SK-MEL-5 (cell line): Measurements from ENCODE around the gene INMT. TPM values are rescaled to one million over a fixed set of nuclear protein-coding genes. Genes with fewer than 3 reads are reported as not detected.

Experiments
- DNase-seq: peaks from one replicate; pipeline ENCODE4 v3.0.0-alpha.2; 2016; ENCODE audit warnings: low read depth, low spot score
- in situ Hi-C: cut with HindIII; loops from 2 replicates; pipeline ENCODE4 v1.10.0; 2016; ENCODE audit warnings: low sequenced_read_pairs, high pct_unique_total_duplicates, low pct_unique_long_range_greater_than_20kb
- total RNA-seq: library from RNA; depleted of rRNA; stranded (reverse); fragments of >200 nt; shearing (Covaris generic); gene quantifications from 2 replicates; pipeline ENCODE4 v1.2.3, GENCODE V29; 2014

INMT gene
- total RNA-seq, 1 experiment from 2014 or later: not detected

DNA sequence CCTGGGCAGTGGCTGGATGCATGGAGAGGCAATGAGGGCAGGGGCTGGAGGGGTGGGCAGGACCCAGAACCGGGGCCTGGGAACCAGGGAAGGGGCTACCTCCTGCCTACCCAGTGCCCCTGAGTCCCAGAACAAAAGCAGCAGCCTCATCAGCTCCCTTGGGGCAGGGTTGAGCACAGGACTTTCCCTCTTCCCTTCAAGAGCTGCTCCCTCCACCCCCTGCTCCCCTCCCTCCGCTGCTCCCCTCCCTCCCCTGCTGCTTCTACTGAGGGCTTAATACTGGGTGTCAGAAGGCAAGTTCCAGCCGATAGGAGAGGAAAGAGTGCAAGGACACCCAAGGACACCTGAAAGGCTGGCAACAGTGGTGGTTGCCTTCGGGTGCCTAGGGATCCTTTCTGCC, 28.2 kb upstream of the INMT start:
- no peak for DNase-seq
- in situ Hi-C loops: no loop called here

GRCh38 chr7:30726296-30727006, 25.5 kb upstream of the INMT start:
- in situ Hi-C loops: no loop called here
- DNase-seq: no peak

GRCh38 chr7:30727061-30727945, 24.6 kb upstream of the INMT start:
- in situ Hi-C loops: no loop called here
- no peak for DNase-seq

DNA sequence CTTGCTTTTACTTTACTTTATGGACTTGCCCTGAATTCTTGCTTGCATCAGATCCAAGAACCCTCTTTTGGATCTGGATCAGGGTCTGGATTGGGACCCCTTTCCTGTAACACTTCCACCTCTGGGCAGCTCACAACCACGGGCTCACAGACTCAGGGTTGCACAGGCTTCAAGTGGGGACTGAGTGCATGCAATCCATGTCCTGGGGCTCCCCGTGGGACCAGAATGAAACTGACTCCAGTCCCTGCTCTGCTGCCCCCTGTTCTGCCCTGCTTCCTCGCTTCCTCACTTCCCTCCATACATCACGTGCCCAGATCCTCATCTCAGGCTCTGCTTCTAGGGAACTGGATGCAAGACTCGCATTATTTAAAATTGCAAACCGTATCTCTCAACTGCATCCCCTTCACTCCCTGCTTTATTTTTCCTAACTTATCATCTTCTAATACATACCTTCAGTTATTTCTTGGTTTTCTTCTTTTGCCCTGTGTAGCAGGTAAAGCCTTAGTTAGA, 23.3 kb upstream of the INMT start:
- DNase-seq: no peak
- in situ Hi-C loops: no loop called here

DNA sequence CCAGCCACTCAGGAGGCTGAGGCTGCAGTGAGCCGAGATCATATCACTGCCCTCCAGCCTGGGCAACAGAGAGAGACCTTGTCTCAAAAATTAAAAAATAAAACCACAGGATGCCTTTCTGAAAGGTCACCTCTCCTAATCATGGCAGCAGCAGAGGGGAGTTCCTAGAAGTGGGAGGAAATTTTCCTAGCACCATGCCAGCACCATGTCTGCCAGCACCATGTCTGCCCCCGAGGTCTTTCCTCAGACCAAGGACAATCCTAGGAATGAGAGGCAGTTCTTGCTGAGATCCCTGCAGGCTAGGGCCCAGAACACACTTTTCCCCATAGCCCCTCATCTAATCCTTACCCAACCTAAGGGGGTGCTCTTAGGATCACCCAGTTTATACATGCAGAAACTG, 22.3 kb upstream of the INMT start:
- no peak for DNase-seq
- in situ Hi-C loops: no loop called here

- in situ Hi-C loops: no loop called here
- no peak for DNase-seq
These were observed 21.8 kb upstream of the INMT start for GRCh38 chr7:30730097-30730496.

- DNase-seq: no peak
- in situ Hi-C loops: no loop called here
These were observed 20.9 kb upstream of the INMT start for GRCh38 chr7:30730996-30731395.

- in situ Hi-C loops: no loop called here
- DNase-seq: no peak
These were observed 20.4 kb upstream of the INMT start for GRCh38 chr7:30731581-30731980.

GRCh38 chr7:30732606-30733005, 19.3 kb upstream of the INMT start:
- in situ Hi-C loops: no loop called here

GRCh38 chr7:30733216-30733615, 18.7 kb upstream of the INMT start:
- in situ Hi-C loops: no loop called here
- DNase-seq: no peak

More at GRCh38 chr7:30732606-30733005, 19.3 kb upstream of the INMT start:
- DNase-seq: no peak

GRCh38 chr7:30733691-30734090, 18.2 kb upstream of the INMT start:
- DNase-seq: no peak
- in situ Hi-C loops: no loop called here

GRCh38 chr7:30734497-30734896, 17.4 kb upstream of the INMT start:
- in situ Hi-C loops: no loop called here
- DNase-seq: no peak

DNA sequence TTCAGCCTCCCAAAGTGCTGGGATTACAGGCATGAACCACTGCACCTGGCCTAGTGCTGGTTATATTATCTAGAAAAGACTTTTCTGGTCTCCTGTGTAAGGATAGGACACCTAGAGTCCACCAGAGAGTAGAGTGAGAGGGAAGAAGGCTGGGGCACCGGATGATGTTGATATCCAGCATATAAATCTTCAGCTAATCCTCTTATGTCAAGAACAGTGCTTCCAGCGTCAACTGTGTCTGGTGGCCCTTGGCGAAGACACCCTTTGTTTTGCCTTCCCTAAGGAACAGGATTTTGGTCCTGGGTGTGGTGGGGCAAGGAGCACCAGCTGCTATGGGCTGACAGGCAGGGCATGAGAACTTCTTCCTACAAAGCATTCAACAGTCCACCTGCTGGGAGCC, 16.3 kb upstream of the INMT start:
- DNase-seq: no peak
- in situ Hi-C loops: no loop called here

DNA sequence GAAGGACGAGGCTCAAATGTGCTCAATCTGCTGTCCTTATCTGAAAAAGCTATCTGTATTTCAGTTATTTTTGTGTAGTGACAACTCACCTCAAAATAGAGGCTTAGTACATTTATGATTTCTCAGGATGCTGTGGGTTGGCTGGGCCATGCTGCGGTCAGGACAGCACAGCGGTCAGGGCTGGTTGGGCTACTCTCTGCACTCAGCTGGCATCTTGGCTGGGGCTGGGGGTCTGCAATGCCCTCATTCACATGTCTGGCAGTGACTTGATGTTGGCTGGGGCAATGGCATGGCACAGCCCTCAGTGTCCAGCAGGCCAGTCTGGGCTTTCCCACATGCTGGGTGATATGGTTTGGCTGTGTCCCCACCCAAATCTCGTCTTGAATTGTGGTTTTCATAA, 15.6 kb upstream of the INMT start:
- in situ Hi-C loops: no loop called here

DNA sequence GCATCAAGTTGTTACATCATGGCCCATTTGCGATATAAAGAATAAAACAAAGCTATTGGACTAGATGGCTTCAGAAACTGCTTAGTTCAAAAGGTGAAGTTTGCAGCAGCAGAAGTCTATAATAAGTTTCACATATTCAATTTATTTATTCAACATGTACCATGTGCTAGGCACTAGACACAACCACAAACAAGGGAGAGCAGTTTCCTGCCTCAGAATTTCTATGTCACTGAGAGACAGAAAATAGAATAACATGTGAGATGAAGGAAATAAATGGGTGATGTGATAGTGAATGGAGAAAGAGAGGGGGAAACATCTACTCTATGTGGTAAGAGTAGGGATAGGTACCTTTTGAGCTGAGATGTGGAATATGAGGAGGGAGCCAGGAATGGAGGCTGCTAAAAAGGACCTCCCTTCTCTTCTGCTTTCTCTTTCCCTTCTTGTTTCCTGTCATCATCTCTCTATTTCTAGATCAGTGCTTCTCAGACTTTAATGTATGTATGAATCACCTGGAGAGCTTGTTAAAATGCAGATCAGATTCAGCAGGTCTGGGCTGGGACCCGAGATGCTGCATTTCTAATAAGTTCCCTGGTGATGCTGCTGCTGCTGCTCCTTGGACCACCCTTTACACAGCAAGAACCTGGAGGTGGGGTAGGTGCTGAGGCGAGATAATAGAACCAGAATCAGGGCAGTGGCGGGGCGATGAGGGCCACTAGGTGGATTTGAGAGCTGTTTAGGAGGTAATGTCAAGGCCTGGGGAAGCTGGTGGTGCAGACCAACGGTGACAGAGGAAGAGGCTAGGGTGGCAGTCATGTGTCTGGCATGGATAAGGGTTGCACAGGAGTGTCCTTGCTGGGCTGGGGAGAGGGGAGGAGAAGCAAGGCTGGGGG, 13.7 kb upstream of the INMT start:
- in situ Hi-C loops: no loop called here
- DNase-seq: no peak

More for the DNA sequence above, 15.6 kb upstream of the INMT start:
- no peak for DNase-seq

GRCh38 chr7:30739691-30740090, 12.2 kb upstream of the INMT start:
- in situ Hi-C loops: no loop called here
- no peak for DNase-seq

- in situ Hi-C loops: no loop called here
- DNase-seq: peak; percentile 85
These were observed 11.3 kb upstream of the INMT start for GRCh38 chr7:30740417-30741181.
